Hepatic stellate cell (primary cell): ENCODE data around the gene COL23A1.

Experiments used
- DNase-seq: peaks from one replicate; pipeline ENCODE4 v3.0.0; 2011; ENCODE audit warnings: low spot score

The COL23A1 gene

DNA sequence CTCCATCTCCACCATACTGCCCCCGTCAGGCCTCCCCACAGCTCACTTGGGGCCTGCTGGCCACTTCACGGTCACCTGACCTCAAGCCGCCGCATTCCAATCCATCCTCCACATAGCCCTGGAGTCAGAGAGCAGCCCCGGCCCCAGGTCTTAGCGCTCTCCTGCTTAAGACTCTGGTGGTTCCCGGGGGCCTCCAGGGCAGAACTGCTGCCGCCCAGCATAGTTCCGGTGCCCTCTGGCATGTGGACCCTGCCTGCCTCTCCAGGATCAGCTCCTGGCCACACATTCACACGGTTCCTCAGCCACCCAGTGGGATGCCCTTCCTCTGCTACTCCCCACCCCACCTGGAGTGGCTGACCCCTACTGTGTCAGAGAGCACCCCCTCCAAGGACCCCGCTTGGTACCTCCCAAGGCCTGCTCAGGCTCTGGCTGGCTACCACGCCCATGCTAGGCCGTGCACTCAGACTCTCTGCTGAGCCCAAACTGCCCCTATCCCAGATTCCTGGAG lies 366.3 kb downstream of the COL23A1 start:
- DNase-seq = no peak

DNA sequence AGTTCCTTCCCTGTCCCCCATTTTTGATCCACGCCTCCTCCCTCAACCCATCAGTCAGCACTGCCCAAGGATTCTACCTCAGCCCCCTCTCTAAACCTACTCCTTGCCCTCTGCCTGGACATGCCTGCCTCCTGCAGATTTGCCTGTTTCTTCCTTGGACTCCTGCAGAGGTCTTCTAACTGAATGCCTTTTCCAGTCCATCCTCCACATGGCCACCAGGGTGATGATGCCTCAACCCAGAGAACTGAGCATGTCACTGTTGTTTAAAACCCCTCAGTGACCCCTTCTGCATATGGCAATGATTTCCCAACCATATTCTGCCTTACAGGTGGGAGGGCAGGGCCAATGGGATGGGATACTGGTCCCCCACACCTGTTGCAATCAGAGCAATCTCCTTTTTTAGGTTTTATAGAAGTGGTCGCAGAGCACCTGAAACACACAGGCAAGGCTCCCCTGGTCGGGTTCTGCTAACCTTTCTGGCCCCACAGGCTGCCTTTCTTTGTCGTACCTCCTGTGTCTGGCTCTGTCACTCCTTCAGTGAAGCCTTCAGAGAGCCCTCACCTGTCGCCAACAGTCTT lies 366.9 kb downstream of the COL23A1 start:
- DNase-seq = no peak

DNA sequence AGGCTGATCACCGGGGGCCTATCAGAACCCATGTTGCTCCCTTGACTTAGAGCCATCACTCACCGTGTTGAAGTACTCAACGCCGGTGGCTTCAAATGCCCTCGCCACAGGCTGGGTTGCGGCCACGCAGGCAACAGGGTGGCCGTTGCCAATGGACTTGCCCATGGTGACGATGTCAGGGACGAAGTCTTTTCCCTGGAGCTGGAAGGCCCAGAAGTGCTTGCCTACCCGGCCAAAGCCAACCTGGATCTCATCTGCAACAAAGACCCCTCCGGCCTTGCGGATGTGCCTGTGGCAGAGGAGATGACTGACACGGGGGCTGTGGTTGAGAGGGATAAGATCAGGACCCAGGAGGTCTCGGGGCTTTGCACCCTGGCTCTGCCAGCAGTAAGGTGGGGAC lies 367.9 kb downstream of the COL23A1 start:
- DNase-seq = no peak

DNA sequence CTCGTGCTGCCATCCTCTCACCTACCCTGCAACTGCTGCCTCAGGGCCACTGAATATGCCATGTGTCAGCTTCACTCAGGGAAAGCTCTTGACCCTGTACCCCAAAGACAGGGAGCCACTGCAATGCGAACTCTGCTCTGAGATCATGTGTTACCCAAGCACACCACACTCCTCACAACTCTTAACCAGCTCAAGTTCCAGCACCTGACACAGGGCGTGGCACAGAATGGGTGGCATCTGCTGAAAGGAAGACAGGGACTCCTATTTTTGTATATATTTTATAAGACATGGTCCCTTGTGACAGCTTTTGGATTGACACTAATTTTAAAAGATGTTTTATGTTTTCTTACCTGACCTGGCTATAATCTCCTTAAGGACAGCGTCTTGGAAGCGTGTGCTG lies 368.3 kb downstream of the COL23A1 start:
- DNase-seq = no peak

DNA sequence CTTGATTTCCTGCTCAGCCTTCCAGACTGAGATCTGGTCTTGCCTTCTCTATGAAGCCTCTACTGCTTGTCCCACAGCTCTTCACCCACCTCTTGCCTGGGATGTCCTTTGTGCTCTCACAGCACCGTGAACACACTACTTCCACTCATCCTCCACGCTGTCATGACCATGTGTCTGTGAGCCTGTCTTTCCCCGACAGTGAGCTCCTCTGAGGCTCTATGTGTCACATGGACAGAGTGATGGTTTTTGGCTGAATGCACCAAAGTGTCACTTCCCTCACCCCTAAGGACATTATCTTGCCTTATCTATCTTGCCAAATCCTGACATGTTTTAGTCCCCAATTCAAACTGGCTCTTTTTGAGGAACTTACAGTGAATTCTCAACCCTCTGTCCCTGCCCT lies 368.9 kb downstream of the COL23A1 start:
- DNase-seq = no peak

- no peak for DNase-seq
Observed at GRCh38 chr5:178218827-178219226, 371.4 kb downstream of the COL23A1 start.

DNA sequence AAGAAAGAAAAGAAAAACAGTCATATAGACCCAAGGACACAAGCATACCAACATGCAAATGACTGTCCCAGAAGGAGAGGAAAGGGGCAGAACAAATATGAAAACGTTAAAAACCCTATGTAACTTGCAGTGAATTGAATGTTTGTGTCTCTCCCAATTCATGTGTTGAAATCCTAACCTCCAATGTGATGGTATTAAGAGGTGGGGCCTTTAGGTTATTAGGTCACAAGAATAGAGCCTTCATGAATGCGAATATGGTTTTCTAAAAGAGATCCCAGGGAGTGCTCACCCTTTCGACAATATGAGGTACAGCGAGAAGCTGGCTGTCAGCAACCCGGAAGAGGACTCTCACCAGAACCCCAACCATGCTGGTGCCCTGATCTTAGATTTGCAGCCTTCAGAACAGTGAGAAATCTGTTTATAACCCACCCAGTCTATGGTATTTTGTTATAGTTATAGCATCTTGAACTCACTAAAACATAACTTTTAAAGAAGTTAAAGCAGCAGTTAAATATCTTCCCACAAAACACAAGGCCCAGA lies 371.9 kb downstream of the COL23A1 start:
- DNase-seq = no peak

DNA sequence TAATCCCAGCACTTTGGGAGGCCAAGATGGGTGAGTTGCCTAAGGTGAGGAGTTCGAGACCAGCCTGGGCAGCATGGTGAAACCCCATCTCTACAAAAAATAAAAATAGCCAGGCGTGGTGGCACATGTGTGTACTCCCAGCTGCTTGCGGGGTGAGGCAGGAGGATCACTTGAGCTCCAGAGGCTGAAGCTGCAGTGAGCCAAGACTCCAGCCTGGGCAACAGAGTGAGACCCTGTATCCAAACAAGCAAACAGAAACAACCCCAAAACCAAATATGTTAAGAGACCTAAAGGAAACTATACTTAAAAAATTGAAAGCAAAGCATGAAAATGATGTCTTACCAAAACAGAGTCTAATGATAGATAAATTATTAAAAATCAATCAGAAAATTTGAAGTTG lies 373.4 kb downstream of the COL23A1 start:
- no peak for DNase-seq

GRCh38 chr5:178216088-178216534 lies 374.1 kb downstream of the COL23A1 start:
- DNase-seq = no peak

- DNase-seq = no peak
Observed at GRCh38 chr5:178215280-178216002, 374.8 kb downstream of the COL23A1 start.

GRCh38 chr5:178214160-178214803 lies 375.9 kb downstream of the COL23A1 start:
- no peak for DNase-seq

DNA sequence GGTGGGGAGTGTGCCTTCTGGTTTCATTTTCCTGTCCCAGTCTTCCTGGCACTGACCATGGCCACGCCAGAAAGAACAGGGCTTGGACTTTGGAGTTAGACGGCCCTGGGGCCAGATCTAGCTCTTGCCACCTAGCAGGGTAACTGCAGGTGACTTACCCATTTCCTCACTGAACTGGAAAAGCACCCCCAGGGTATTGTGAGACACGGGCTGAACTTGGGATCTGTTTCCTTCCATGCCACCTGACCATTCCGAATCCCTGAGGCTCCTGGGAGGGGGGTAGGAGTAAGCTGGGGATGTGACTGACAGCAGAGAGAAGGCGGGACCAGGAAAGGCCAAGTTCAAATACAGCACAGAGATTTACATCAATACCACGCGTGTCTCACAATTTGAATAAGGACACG lies 376.4 kb downstream of the COL23A1 start:
- no peak for DNase-seq

DNA sequence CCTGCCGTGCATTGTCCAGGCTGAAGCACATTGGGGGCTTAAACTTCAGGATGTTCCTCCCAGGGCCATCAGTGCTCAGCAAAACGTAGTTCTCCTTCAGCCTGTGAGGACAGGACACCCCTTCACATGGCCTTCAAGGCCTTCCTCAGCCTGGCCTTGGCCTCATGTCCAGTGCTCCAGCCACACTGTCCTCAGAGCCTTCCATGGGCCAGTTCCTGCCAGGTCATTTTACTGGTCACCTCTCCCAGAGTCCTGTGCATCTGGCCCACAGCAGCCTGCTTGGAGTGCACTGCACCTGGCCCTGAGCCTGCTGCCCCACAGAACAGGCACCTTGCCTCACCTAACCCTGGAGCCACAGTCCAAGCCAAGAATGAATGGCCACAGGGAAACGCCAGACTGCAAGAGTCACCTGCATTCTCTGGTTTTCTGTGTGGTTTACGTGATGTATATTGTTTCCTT lies 377.2 kb downstream of the COL23A1 start:
- no peak for DNase-seq

DNA sequence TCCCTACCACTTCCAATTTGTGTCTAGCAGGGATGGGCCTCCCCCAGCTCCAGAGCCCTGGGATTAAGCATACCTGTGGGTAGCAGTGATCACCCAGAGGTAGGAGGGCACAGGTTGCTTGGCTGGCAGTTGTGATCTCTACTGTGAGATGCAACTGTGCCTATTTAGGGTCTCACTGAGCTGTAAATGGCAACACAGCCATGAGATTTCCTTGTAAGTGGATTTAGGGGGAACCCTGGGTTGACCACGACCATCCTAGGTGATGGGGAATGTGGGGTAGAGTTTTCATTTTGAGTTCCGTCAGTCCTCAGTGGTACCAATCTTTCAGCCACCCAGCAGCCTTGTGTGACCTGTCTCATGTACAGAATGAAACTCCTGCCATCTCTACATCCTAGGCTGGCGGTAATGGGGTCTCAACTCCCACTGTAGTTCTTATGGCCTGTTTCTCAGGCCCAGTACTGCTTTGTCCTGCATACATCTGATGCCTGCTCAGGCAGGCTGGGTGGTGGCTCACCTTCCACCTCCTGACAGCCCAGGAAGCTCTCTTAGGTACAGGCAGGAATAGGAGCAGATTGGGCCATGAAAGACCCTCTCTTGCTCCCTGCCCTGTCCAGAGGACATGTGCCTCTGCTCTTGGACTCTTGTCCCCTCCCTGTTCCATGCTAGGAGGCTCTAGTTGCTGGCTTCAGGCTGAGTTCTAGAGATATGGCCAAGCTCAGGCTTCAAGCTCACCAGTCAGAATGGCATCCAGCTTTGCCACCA lies 377.8 kb downstream of the COL23A1 start:
- DNase-seq = no peak

GRCh38 chr5:178211095-178212048 lies 378.8 kb downstream of the COL23A1 start:
- no peak for DNase-seq

GRCh38 chr5:178210686-178211085 lies 379.5 kb downstream of the COL23A1 start:
- DNase-seq = no peak

GRCh38 chr5:178210073-178210535 lies 380.1 kb downstream of the COL23A1 start:
- DNase-seq = no peak

DNA sequence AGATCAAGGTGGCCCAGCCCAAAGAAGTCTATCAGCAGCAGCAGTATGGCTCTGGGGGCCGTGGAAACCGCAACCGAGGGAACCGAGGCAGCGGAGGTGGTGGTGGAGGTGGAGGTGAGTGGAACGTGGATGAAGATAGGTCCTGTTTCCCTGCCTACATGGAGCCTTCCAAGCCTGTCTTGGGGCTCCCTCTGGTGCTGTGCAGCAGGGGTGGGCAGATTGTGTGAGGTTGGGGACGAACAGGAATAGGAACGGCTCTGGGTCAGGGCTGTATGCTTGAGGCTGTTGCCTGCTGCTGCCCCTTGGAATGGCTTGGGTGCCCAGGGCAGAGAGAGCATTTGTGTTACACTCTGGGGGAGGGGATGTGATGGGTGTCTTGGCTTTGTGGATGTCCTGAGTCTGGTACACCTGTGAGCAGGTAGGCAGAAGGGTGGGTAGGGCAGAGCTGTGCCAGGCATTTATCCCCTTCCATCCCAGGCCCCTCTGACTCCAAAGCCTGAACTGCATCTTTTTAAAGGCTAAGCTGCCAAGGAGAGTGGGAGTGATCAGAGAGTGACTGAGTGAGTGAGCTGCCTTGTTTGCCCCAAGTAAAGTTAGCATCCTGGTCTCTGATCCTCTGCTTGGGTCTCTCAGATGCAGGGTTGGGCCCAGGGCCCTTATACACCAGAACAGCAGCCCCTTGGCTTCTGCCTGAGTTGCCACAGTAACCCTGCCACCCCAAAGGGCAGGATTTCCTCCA lies 380.7 kb downstream of the COL23A1 start:
- DNase-seq = no peak

- peak; percentile 38 for DNase-seq
Observed at GRCh38 chr5:178208540-178209227, 381.5 kb downstream of the COL23A1 start.

DNA sequence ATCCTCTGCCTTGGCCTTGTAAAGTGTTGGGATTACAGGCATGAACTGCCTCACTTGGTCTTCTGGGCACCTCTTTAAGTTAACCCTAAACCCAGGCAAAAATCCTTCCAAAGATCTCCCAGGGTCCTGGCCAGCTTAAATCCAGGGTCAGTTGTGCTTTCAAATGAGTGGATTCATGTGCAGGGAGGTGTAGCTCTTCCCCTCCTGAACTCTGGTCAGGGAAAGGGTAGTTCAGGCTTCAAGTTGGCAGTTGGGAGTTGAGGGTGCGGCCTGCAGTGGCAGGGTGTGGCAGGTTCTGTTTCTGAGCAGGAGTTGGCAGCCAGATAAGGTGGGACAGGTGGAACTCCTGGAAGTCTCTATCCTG lies 382.3 kb downstream of the COL23A1 start:
- no peak for DNase-seq
